ENCODE data around the gene ANKMY1. TPM values are rescaled to one million over a fixed set of nuclear protein-coding genes. Genes with fewer than 3 reads are reported as not detected.

The ANKMY1 gene
- total RNA-seq, 1 donor from 2014 or later: 13.0 TPM

DNA sequence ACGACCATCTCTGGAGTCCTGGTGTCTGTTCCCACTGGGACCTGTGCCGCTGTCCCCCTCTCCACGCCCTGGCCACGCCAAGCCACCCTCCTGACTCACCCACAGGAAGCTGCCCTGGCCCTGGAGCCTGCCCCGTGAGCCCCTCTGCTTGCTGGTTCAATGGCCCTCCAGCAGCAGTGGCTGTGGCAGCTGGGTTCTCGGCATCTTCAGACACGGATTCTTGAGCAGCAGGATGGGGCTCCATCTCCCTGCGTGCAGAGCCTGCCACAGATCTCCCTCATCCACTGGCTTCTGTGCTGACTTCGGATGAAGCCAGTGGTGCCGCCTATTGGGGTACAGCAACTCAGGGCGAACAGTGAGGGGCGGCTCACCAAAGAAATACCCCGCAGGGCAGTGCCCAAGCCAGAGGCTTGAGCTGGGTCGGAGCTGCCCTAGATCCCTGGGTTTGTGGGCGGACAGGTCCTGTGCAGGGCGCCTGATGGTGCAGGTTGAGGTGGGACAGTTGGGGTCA lies 42.7 kb upstream of the ANKMY1 start:
- Mint-ChIP-seq H3K27me3 (ENCODE audit: low read depth) (no peaks in the 10 kb centered on the region), H3K27ac (ENCODE audit: unreplicated experiment) (no peak overlapping the region), H3K9me3 (no peaks in the 10 kb centered on the region), H3K36me3 (ENCODE audit: low read depth) (no peaks in the 10 kb centered on the region), H3K4me1 (peaks cover 7% of the 10 kb centered on the region), H3K4me3 (no peak overlapping the region)
- TF ChIP-seq, protein P1, sequence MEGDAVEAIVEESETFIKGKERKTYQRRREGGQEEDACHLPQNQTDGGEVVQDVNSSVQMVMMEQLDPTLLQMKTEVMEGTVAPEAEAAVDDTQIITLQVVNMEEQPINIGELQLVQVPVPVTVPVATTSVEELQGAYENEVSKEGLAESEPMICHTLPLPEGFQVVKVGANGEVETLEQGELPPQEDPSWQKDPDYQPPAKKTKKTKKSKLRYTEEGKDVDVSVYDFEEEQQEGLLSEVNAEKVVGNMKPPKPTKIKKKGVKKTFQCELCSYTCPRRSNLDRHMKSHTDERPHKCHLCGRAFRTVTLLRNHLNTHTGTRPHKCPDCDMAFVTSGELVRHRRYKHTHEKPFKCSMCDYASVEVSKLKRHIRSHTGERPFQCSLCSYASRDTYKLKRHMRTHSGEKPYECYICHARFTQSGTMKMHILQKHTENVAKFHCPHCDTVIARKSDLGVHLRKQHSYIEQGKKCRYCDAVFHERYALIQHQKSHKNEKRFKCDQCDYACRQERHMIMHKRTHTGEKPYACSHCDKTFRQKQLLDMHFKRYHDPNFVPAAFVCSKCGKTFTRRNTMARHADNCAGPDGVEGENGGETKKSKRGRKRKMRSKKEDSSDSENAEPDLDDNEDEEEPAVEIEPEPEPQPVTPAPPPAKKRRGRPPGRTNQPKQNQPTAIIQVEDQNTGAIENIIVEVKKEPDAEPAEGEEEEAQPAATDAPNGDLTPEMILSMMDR (conservative IDR thresholded peaks at IDR 0.05): no peak
- no peak for DNase-seq (ENCODE audit: low read depth, low spot score)

- Mint-ChIP-seq H3K36me3 (ENCODE audit: low read depth) (no peaks in the 10 kb centered on the region), H3K4me1 (no peaks in the 10 kb centered on the region), H3K4me3 (no peak overlapping the region), H3K27ac (ENCODE audit: unreplicated experiment) (no peak overlapping the region), H3K9me3 (no peaks in the 10 kb centered on the region), H3K27me3 (ENCODE audit: low read depth) (no peaks in the 10 kb centered on the region)
- TF ChIP-seq, protein P1 (conservative IDR thresholded peaks at IDR 0.05): no peak
- DNase-seq (ENCODE audit: low read depth, low spot score): no peak
Observed at GRCh38 chr2:240599141-240599583, 41.4 kb upstream of the ANKMY1 start.

GRCh38 chr2:240598311-240598911 lies 40.6 kb upstream of the ANKMY1 start:
- H3K4me1 Mint-ChIP-seq: no peaks in the 10 kb centered on the region
- H3K4me3 Mint-ChIP-seq: no peak overlapping the region
- no peak for DNase-seq (ENCODE audit: low read depth, low spot score)
- TF ChIP-seq, protein P1 (conservative IDR thresholded peaks at IDR 0.05): no peak
- no peak overlapping the region for H3K27ac Mint-ChIP-seq (ENCODE audit: unreplicated experiment)
- H3K9me3 Mint-ChIP-seq: no peaks in the 10 kb centered on the region
- no peaks in the 10 kb centered on the region for H3K27me3 Mint-ChIP-seq (ENCODE audit: low read depth)
- no peaks in the 10 kb centered on the region for H3K36me3 Mint-ChIP-seq (ENCODE audit: low read depth)

GRCh38 chr2:240597419-240598181 lies 39.8 kb upstream of the ANKMY1 start:
- TF ChIP-seq, protein P1 (conservative IDR thresholded peaks at IDR 0.05): no peak
- H3K4me1 Mint-ChIP-seq: no peaks in the 10 kb centered on the region
- H3K9me3 Mint-ChIP-seq: no peaks in the 10 kb centered on the region
- no peak for DNase-seq (ENCODE audit: low read depth, low spot score)
- no peak overlapping the region for H3K27ac Mint-ChIP-seq (ENCODE audit: unreplicated experiment)
- H3K27me3 Mint-ChIP-seq (ENCODE audit: low read depth): no peaks in the 10 kb centered on the region
- no peak overlapping the region for H3K4me3 Mint-ChIP-seq
- no peaks in the 10 kb centered on the region for H3K36me3 Mint-ChIP-seq (ENCODE audit: low read depth)

GRCh38 chr2:240597054-240597418 lies 39.2 kb upstream of the ANKMY1 start:
- no peaks in the 10 kb centered on the region for H3K36me3 Mint-ChIP-seq (ENCODE audit: low read depth)
- H3K4me1 Mint-ChIP-seq: no peaks in the 10 kb centered on the region
- no peak overlapping the region for H3K27ac Mint-ChIP-seq (ENCODE audit: unreplicated experiment)
- TF ChIP-seq, protein P1 (conservative IDR thresholded peaks at IDR 0.05): no peak
- no peak overlapping the region for H3K4me3 Mint-ChIP-seq
- no peaks in the 10 kb centered on the region for H3K9me3 Mint-ChIP-seq
- no peak for DNase-seq (ENCODE audit: low read depth, low spot score)
- H3K27me3 Mint-ChIP-seq (ENCODE audit: low read depth): no peaks in the 10 kb centered on the region

Measured in neural crest cell (in vitro differentiated cells).